HEK293T (cell line): Measurements from ENCODE around the gene ZMYM4.
A peak's percentile ranks its signal among the peaks of the same experiment; 100 is the strongest.

Source experiments
- CTCF ChIA-PET: fragments of 350-600 bp; formaldehyde crosslinking; extraction: SDS; loops from one replicate; lab custom pipeline; 2021; ENCODE audit warnings: antibody characterized with exemption, inconsistent platforms; lab: Yijun Ruan, JAX
- POLR2A ChIA-PET: fragments of 350-600 bp; formaldehyde crosslinking; extraction: SDS; loops from one replicate; lab custom pipeline; 2020; ENCODE audit warnings: antibody characterized with exemption, inconsistent platforms; lab: Yijun Ruan, JAX
- DNase-seq: peaks from one replicate; pipeline ENCODE4 v3.0.0; 2012; ENCODE audit warnings: mixed read lengths; ENCODE audit errors: extremely low spot score
- ARNT ChIP-seq: fragments of 450-650 bp; IDR thresholded peaks from 2 replicates; pipeline ENCODE4 v1.6.1; 2017; ENCODE audit warnings: mild to moderate bottlenecking
- BHLHE40 ChIP-seq: fragments of 450-650 bp; IDR thresholded peaks from 2 replicates; pipeline ENCODE4 v1.6.1; 2016; ENCODE audit warnings: mild to moderate bottlenecking, moderate library complexity, borderline replicate concordance
- CTBP1 ChIP-seq: fragments of 450-650 bp; IDR thresholded peaks from 2 replicates; pipeline ENCODE4 v1.6.1; 2016; ENCODE audit warnings: borderline replicate concordance
- ELF4 ChIP-seq: fragments of 450-650 bp; IDR thresholded peaks from 2 replicates; pipeline ENCODE4 v1.6.1; 2017; ENCODE audit warnings: antibody characterized with exemption
- FOXA1 ChIP-seq: fragments of 450-650 bp; IDR thresholded peaks from 2 replicates; pipeline ENCODE4 v1.6.1; 2016; ENCODE audit warnings: mild to moderate bottlenecking
- FOXK2 ChIP-seq: fragments of 450-650 bp; IDR thresholded peaks from 2 replicates; pipeline ENCODE4 v1.6.1; 2016; ENCODE audit warnings: mild to moderate bottlenecking
- FOXM1 ChIP-seq: fragments of 450-650 bp; IDR thresholded peaks from 2 replicates; pipeline ENCODE4 v1.6.1; 2017; ENCODE audit warnings: mild to moderate bottlenecking, borderline replicate concordance
- HDGF ChIP-seq: fragments of 450-650 bp; IDR thresholded peaks from 2 replicates; pipeline ENCODE4 v1.6.1; 2017; ENCODE audit warnings: antibody characterized with exemption, borderline replicate concordance
- L3MBTL2 ChIP-seq: fragments of 450-650 bp; conservative IDR thresholded peaks from 2 replicates; pipeline ENCODE4 v1.6.1; 2016; ENCODE audit warnings: mild to moderate bottlenecking
- LEF1 ChIP-seq: fragments of 450-650 bp; IDR thresholded peaks from 2 replicates; pipeline ENCODE4 v1.6.1; 2017; ENCODE audit warnings: mild to moderate bottlenecking, borderline replicate concordance
- NFRKB ChIP-seq: fragments of 450-650 bp; IDR thresholded peaks from 2 replicates; pipeline ENCODE4 v1.6.1; 2016; ENCODE audit warnings: mild to moderate bottlenecking, moderate library complexity
- SP1 ChIP-seq: fragments of 450-650 bp; IDR thresholded peaks from 2 replicates; pipeline ENCODE4 v1.6.1; 2017
- SUZ12 ChIP-seq: fragments of 450-650 bp; IDR thresholded peaks from 2 replicates; pipeline ENCODE4 v1.6.1; 2016; ENCODE audit warnings: mild to moderate bottlenecking
- TARDBP ChIP-seq: fragments of 450-650 bp; IDR thresholded peaks from 2 replicates; pipeline ENCODE4 v1.6.1; 2016
- ZNF384 ChIP-seq: fragments of 450-650 bp; IDR thresholded peaks from 2 replicates; pipeline ENCODE4 v1.6.1; 2016
- TF ChIP-seq, protein P1 (sequence below): fragments of 450-650 bp; IDR thresholded peaks from 2 replicates; pipeline ENCODE4 v1.6.1; 2016

Gene ZMYM4

DNA sequence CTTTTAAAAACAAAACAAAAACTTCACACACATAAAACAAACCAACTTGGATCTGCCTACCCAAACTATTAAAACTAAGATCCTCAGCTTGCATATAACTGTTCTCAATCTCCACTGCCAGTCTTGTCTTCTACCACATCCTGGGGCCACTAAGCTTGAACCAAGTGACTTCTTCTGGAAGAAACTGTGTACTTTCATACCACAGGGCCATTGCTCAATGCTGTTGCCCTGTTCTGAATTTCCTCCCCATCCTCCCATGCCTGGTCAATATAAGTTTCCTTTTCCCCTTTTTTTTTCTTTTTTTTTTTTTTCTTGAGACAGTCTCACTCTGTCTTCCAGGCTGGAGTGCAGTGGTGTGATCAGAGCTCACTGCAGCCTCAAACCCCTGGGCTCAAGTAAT is 178.8 kb downstream of the ZMYM4 start:
- ChIA-PET POLR2A (no interaction called here), CTCF (interaction anchor here (0.6 to 2.1 kb wide), 2 partner anchors 117 to 161 kb away, joined by 6 read pairs; no protein-coding TSS in a partner anchor)
- TF ChIP-seq BHLHE40 (no peak), SUZ12 (no peak), TARDBP (no peak), L3MBTL2 (no peak), NFRKB (no peak), FOXM1 (no peak)
- DNase-seq, result no peak

DNA sequence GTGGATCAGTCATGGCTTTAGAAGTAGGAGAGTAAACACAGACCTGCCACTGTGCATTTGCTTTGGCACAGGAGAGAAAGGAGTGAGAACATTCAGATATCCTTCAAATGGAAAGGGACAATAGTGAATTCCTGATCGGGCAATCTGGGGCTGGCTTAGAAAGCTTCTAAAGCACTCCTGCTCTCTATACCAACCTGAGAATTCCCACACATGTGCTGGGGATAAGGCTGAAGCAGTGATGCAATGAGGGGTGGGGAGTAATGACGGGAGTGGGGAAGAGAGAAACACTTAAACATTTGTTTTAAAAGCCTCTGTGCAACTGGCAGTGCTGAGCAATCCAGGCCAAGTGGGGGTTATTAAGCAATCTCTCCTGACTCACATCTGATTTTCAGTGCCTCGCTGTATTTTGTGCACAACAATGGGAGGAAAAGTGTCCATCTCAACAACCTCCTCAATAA is 179.9 kb downstream of the ZMYM4 start:
- DNase-seq, result no peak
- TF ChIP-seq ARNT (no peak), TARDBP (no peak), LEF1 (no peak), FOXA1 (no peak), ELF4 (no peak), ZNF384 (no peak)
- CTCF ChIA-PET, result interaction anchor here (2.1 kb wide), 1 partner anchor 116 kb away, joined by 6 read pairs; no protein-coding TSS in a partner anchor
- POLR2A ChIA-PET, result no interaction called here

DNA sequence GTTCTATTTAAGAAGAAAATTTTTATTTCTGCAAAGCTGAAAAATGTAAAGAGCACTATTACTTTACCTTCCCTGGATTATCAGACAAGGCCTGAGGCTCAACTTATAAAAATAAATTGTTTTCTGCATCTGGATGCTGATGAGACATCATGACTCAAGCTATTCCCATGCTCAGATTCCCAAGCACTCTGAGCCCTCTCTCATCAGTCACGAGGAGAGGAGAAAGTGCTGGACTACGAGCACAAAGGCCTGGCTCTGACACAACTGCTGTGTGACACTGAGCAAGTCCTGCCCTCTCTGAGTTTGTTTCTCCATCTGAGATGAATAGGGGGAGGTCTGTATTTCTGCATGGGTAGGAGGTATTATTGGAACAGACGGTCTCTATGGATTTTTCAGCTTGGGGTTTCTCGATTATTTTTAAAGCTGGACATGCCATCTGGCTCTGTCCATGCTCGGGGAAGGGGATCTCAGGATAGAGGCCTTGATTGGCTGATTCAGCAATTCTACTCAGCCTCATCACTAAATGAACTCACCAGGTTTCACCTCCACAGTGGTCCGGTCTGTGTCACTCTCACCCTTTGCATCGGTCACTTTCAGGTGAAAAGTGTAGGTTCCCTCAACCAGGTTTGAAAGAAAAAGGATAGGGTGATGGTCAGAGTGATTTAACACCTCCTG is 181.0 kb downstream of the ZMYM4 start:
- POLR2A ChIA-PET, result no interaction called here
- TF ChIP-seq TARDBP, result no peak
- TF ChIP-seq ELF4, result no peak
- TF ChIP-seq ZNF384, result no peak
- no peak for TF ChIP-seq SUZ12

DNA sequence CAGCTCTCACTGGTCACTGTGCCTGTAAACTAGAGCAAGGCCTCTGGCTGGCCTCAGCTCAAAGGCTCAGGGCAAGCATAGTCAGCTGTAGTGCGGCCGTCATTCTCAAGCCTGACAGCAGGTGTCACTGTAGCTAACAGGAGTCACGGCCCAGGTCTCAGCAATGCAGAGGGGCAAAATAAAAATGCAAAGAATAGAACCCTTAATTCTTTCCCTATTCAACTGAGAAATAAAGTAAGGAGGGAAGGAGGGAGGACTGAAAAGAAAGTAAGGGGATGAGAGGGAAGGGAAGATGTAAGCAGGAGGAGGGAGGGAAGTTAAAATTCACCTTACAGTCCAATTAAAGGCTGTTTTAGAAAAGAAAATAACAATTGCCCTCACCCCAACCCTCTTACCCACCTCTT is 182.6 kb downstream of the ZMYM4 start:
- DNase-seq, result peak; percentile 81
- no peak for TF ChIP-seq L3MBTL2
- TF ChIP-seq, protein P1, sequence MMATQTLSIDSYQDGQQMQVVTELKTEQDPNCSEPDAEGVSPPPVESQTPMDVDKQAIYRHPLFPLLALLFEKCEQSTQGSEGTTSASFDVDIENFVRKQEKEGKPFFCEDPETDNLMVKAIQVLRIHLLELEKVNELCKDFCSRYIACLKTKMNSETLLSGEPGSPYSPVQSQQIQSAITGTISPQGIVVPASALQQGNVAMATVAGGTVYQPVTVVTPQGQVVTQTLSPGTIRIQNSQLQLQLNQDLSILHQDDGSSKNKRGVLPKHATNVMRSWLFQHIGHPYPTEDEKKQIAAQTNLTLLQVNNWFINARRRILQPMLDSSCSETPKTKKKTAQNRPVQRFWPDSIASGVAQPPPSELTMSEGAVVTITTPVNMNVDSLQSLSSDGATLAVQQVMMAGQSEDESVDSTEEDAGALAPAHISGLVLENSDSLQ, result peak; percentile 38; the same call in 1 of the 2 replicates
- ChIA-PET CTCF (interaction anchor here (0.7 to 2.7 kb wide), 17 partner anchors 8 to 319 kb away, joined by 3 to 27 read pairs (median 4); partner anchors contain the start of genes CLSPN and NCDN), POLR2A (interaction anchor here (0.6 to 0.9 kb wide), 5 partner anchors 14 to 324 kb away, joined by 3 read pairs; partner anchors contain the start of genes KIAA0319L and NCDN)

More for the DNA sequence above, 181.0 kb downstream of the ZMYM4 start:
- CTCF ChIA-PET, result interaction anchor here (2.1 kb wide), 1 partner anchor 115 kb away, joined by 6 read pairs; no protein-coding TSS in a partner anchor
- no peak for DNase-seq

DNA sequence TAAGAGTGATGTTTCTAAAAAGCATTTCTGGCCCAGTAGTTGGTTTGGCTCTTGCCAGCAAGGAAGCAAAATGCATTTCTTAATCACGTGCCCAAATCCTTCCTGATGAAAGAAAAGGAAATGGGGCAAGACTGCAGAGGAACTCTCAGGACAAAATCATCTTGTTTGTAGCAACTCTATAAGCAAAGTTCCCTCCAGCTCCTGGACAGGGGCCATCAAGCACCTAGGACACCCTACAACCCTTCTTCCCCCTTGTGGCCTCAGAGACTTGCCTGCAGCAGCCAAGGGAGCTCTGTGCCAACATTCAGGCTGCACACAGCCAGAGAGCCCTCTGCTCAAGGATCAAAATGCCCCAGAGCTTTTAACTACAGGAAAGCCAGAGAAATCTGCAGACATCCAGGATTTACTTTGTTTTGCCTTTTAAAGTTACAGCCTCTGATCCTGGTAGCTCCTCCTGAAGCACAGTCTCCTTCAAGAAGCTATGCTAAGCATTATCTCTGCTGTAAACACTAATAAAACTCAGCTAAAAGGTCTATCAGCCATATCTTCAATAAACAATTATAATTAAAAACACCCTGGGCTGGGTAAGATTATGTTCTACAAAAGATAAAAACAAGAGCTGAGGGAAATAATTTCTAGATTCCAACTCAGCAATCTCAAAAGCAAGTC is 183.7 kb downstream of the ZMYM4 start:
- ChIA-PET CTCF (interaction anchor here (0.5 to 2.7 kb wide), 7 partner anchors 8 to 129 kb away, joined by 3 to 27 read pairs (median 4); partner anchors contain the start of gene NCDN), POLR2A (interaction anchor here (0.9 kb wide), 1 partner anchor 15 kb away, joined by 3 read pairs; no protein-coding TSS in a partner anchor)
- no peak for TF ChIP-seq ELF4
- no peak for TF ChIP-seq FOXM1
- no peak for TF ChIP-seq HDGF
- no peak for TF ChIP-seq ARNT
- TF ChIP-seq FOXA1, result no peak
- no peak for TF ChIP-seq LEF1
- TF ChIP-seq TARDBP, result no peak
- TF ChIP-seq FOXK2, result no peak
- TF ChIP-seq CTBP1, result no peak
- no peak for TF ChIP-seq ZNF384
- no peak for TF ChIP-seq SP1
- no peak for TF ChIP-seq NFRKB
- TF ChIP-seq BHLHE40, result no peak
- DNase-seq, result no peak

DNA sequence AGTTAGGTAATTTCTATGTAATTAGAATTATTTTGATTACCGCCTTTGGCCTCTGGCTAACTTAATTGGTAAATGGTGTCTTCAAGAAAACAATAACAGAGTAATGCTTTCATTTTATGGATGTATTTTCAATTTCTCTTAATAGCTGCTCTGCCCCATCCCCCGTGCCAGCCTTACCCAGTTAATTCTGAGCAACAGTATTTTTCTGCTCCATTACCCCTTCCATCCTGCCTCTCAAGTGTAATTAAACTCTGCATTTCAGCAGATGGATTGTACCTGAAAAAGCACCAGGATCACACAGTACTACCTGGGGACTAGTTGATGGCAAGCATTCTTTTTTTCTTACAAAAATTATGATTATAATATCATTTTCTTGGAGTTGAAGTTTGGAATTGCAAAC is 184.5 kb downstream of the ZMYM4 start:
- CTCF ChIA-PET, result interaction anchor here (1.3 to 2.7 kb wide), 2 partner anchors 9 to 112 kb away, joined by 3 to 27 read pairs; no protein-coding TSS in a partner anchor
- TF ChIP-seq CTBP1 (no peak), HDGF (no peak), L3MBTL2 (no peak), TARDBP (no peak), FOXM1 (no peak), SUZ12 (no peak), ELF4 (no peak), BHLHE40 (no peak), SP1 (no peak), FOXK2 (no peak), ZNF384 (no peak), LEF1 (no peak), ARNT (no peak), NFRKB (no peak), FOXA1 (no peak)
- TF ChIP-seq, protein P1, result no peak
- DNase-seq, result no peak
- POLR2A ChIA-PET, result no interaction called here

DNA sequence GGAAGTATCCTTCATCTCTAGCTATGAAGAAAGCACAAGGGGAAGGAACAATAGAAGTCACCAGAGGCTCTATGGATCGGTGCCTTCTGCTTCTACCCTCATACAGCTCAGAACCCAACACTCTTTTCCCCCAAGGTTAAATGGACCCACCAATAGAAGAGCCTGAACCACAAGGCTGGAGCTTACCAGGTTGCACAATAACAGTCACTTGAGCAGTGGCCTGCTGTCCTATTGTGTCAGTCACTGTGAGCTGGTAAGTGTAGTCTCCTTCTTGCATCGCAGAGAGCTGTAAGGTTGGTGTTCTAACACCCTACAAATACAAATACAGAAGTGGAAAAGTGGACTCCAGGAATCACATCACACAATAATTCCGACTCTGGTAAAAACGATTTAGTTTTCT is 185.7 kb downstream of the ZMYM4 start:
- no peak for TF ChIP-seq L3MBTL2
- TF ChIP-seq NFRKB, result no peak
- TF ChIP-seq CTBP1, result no peak
- TF ChIP-seq LEF1, result no peak
- TF ChIP-seq ARNT, result no peak
- TF ChIP-seq, protein P1, result no peak
- no peak for TF ChIP-seq ZNF384
- no peak for TF ChIP-seq FOXA1
- TF ChIP-seq BHLHE40, result no peak
- no peak for TF ChIP-seq HDGF
- TF ChIP-seq FOXK2, result no peak
- no peak for TF ChIP-seq SUZ12
- no peak for TF ChIP-seq ELF4
- TF ChIP-seq TARDBP, result no peak
- TF ChIP-seq SP1, result no peak
- DNase-seq, result no peak
- ChIA-PET CTCF (interaction anchor here (0.9 to 1.3 kb wide), 2 partner anchors 110 to 113 kb away, joined by 4 read pairs; no protein-coding TSS in a partner anchor), POLR2A (no interaction called here)
